ENCODE measurements around the gene ANP32A.
"Not testable (repeated sequence)": the region's sequence is repeated elsewhere in the genome, so short reads cannot be mapped to it uniquely, and the experiment has no call there.

Gene ANP32A

GRCh38 chr15:68820295-68821189 is at the start of gene ANP32A:
TSS of gene ANP32A (minus strand) at chr15:68820895. CDS start at chr15:68820751, 144 bp downstream.
- DNase-seq = peak; percentile 94

GRCh38 chr15:68868296-68868695 is 47.6 kb upstream of the ANP32A start:
- no peak for DNase-seq

GRCh38 chr15:68862415-68862814 is 41.7 kb upstream of the ANP32A start:
- no peak for DNase-seq

- not testable (repeated sequence) for DNase-seq
Observed at GRCh38 chr15:68858666-68859065, 38.0 kb upstream of the ANP32A start.

GRCh38 chr15:68857443-68857842 is 36.7 kb upstream of the ANP32A start:
- DNase-seq = not testable (repeated sequence)

GRCh38 chr15:68852461-68852860 is 31.8 kb upstream of the ANP32A start:
- DNase-seq = no peak

GRCh38 chr15:68851971-68852370 is 31.3 kb upstream of the ANP32A start:
- DNase-seq = no peak

- DNase-seq = no peak
Observed at GRCh38 chr15:68849497-68849896, 28.8 kb upstream of the ANP32A start.

- no peak for DNase-seq
Observed at GRCh38 chr15:68846851-68847439, 26.2 kb upstream of the ANP32A start.

GRCh38 chr15:68844856-68845550 is 24.3 kb upstream of the ANP32A start:
- DNase-seq = no peak

GRCh38 chr15:68843425-68844311 is 23.0 kb upstream of the ANP32A start:
- no peak for DNase-seq

- no peak for DNase-seq
Observed at GRCh38 chr15:68842958-68843357, 22.3 kb upstream of the ANP32A start.

- DNase-seq = no peak
Observed at GRCh38 chr15:68834346-68834745, 13.7 kb upstream of the ANP32A start.

- no peak for DNase-seq
Observed at GRCh38 chr15:68833700-68834331, 13.1 kb upstream of the ANP32A start.

GRCh38 chr15:68830141-68830785 is 9.6 kb upstream of the ANP32A start:
- DNase-seq = no peak

- no peak for DNase-seq
Observed at GRCh38 chr15:68829068-68829467, 8.4 kb upstream of the ANP32A start.

GRCh38 chr15:68823561-68823960 is 2.9 kb upstream of the ANP32A start:
- DNase-seq = no peak

GRCh38 chr15:68822818-68823217 is 2.1 kb upstream of the ANP32A start:
- DNase-seq = no peak

GRCh38 chr15:68821841-68822381 is 1.2 kb upstream of the ANP32A start:
- peak; percentile 41 for DNase-seq

GRCh38 chr15:68821190-68821840 is 620 bp upstream of the ANP32A start:
- no peak for DNase-seq

Measured in KG1 (cell line).